ENCODE results near the gene SART3. TPM values are rescaled to one million over a fixed set of nuclear protein-coding genes. Genes with fewer than 3 reads are reported as not detected.

SART3 gene
- total RNA-seq, 1 experiment from 2014 or later: 89.4 TPM

- Histone ChIP-seq H2BK15ac (ENCODE audit: low read depth, low read length) (no peak overlapping the region), H4K5ac (ENCODE audit: insufficient read length, low read depth, low read length) (no peak overlapping the region), H3K18ac (ENCODE audit: insufficient read length, low read depth, low read length) (no peak overlapping the region), H3K79me2 (ENCODE audit: insufficient read depth, low read length) (no peaks in the 10 kb centered on the region), H4K20me1 (ENCODE audit: control insufficient read depth, insufficient read depth, insufficient read length) (no peaks in the 10 kb centered on the region), H3K27me3 (ENCODE audit: insufficient read depth, low read length) (no peaks in the 10 kb centered on the region), H2AK5ac (ENCODE audit: insufficient read length, low read length) (no peak overlapping the region), H2BK12ac (ENCODE audit: insufficient read length, low read depth, low read length) (no peak overlapping the region), H2BK5ac (ENCODE audit: insufficient read length, low read length) (no peak overlapping the region), H3K23ac (ENCODE audit: insufficient read length, low read depth, low read length) (no peak overlapping the region), H3K4me1 (ENCODE audit: insufficient read depth, low read length) (no peaks in the 10 kb centered on the region), H4K91ac (ENCODE audit: insufficient read length, low read depth, low read length) (no peak overlapping the region), H3K9ac (ENCODE audit: extremely low read depth, insufficient read length, low read length) (no peak overlapping the region), H3K23me2 (ENCODE audit: insufficient read length, low read depth, low read length, poor library complexity, severe bottlenecking) (no peaks in the 10 kb centered on the region), H3K4me2 (ENCODE audit: insufficient read depth, insufficient read length, low read length) (no peak overlapping the region), H2BK120ac (ENCODE audit: low read depth, low read length, poor library complexity, severe bottlenecking) (no peak overlapping the region), H3K14ac (ENCODE audit: insufficient read depth, low read length) (no peak overlapping the region), H4K8ac (replicated peaks; ENCODE audit: insufficient read length, low read depth, low read length) (no peak overlapping the region), H3K4ac (ENCODE audit: low read depth, low read length) (no peak overlapping the region), H3K79me1 (ENCODE audit: insufficient read depth, low read depth, low read length, poor library complexity, severe bottlenecking) (no peaks in the 10 kb centered on the region), H3K56ac (ENCODE audit: insufficient read length, low read depth, low read length) (no peak overlapping the region), H2AFZ (ENCODE audit: low read length) (no peak overlapping the region), H3K27ac (ENCODE audit: insufficient read length, low read depth, low read length) (no peak overlapping the region), H2BK20ac (ENCODE audit: low read depth, low read length, poor library complexity, severe bottlenecking) (no peak overlapping the region), H3K9me3 (ENCODE audit: control insufficient read depth, low read depth, low read length) (no peaks in the 10 kb centered on the region), H3T11ph (ENCODE audit: low read length) (no peak overlapping the region)
- no peak for DNase-seq
- no peak overlapping the region for H3K4me3 Mint-ChIP-seq
- no peak overlapping the region; a peak in 1 of 7 replicates for H3K27ac Mint-ChIP-seq
- H3K4me1 Mint-ChIP-seq: peaks cover 16 to 25% of the 10 kb centered on the region in 2 experiments
- no CpG with 5 or more reads among the region's 4 CpGs for WGBS (ENCODE audit: extremely low coverage, insufficient read length, low lambda C conversion rate)
- no peak for TF ChIP-seq CTCF (conservative IDR thresholded peaks at IDR 0.05)
- peaks cover 2% of the 10 kb centered on the region for H3K27me3 Mint-ChIP-seq (ENCODE audit: low read depth)
- H3K36me3 Mint-ChIP-seq (ENCODE audit: insufficient read depth in 1 of 3, low read depth in 3 of 3): no peaks in the 10 kb centered on the region
- no peaks in the 10 kb centered on the region; a peak in 1 of 5 replicates for H3K9me3 Mint-ChIP-seq
Measured at GRCh38 chr12:108603743-108604142, 42.8 kb upstream of the SART3 start.

Data from H9 (cell line).